GM19043 (cell line): ENCODE measurements around the gene GRK7.
"Not testable (repeated sequence)": the region's sequence is repeated elsewhere in the genome, so short reads cannot be mapped to it uniquely, and the experiment has no call there.

ENCODE experiments used
- ATAC-seq: cut with Tn5 transposase; IDR thresholded peaks from one replicate; pipeline ENCODE4 v1.9.1; 2021; ENCODE audit warnings: low read depth; ENCODE audit not compliant: unreplicated experiment

The GRK7 gene

DNA sequence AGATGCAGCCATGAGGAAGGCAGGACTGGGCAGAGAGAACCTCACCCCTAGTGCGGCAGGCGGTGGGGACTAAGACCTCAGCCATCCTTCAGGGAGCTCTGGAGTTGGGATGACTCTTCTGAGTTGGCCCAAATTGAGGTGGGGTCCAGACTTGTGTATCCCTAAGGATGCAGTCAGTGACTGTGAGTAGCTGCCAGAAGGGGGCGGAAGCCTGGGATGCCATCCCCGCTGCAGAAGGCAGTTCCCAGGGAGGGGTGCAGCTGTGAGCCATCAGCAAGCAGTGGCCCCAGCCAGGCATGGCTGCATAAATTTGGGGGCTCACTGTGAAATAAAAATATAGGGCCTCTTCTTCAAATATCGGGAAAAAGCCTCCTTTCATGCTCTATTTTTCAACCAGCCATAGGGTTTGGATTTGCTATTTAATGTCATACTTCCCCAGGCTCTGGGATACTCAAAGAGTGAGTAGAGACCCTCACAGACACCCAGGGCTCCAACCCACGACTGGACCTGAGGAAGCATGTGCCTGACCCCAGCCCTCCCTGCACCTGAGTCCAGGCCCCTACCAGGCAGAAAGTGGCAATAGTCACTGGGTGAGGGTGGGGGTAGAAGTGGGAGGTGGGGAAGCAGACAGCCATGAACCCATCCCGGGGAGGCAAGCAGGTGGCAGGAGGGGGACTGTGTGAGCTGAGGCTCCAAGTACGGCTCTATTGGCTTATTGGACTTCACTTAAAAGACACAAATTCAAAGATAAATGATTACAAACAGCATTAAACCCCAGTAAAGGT is 30.5 kb downstream of the GRK7 start:
- ATAC-seq: no peak

- no peak for ATAC-seq
Observed at GRCh38 chr3:141795276-141795675, 32.1 kb downstream of the GRK7 start.

DNA sequence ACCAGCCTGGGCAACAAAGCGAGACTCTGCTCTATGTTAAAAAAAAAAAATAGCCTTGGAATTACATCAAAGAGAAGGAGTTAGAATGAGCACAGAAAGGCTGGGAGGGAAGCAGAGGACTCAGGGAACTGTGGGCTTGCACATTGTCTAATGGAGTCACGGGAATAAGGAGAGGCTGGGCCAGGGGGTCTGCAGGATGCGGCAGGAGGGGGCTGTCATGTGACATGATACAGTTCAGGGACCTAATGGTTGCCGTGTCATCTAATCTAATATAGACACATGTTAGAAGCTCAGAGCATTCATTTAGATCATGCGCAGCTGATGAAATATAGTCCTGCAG is 32.5 kb downstream of the GRK7 start:
- no peak for ATAC-seq

DNA sequence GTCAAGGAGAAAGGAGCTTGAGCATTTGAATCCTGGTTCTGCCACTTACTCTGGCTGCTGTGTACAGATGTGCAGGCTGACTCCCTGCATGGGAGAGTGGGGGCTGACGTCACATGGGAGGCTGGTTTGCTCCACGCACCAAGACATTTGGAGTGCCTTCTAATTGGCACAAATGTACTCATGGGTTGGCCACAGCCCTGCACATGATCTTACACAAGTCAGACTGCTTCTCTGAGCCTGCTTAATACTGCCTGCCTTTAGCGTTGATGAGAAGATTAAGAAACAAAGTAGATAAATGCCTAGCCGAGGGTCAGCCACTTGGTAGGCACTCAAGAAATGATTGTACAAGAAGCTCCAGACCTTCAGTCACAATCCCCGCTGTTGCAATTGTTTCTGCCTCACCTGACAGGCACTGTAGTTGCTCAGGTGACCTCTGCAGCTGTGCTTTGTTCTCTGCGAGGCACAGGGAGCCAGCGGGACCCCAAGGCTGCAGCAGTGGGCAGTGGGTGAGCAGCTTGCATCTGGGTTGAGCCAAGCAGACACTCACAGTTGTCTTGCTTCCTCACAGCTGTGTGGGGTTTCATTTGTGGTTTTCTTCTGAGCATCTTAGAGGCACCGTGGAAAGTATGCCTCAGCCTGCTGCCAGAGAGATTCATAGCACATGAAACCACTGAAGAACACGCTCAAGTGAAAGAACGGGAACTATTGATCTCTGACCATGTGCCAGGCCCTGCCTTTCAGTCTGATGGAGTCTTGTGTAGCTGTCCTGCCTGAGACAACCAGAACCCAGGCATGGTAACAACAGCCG is 33.1 kb downstream of the GRK7 start:
- peak; percentile 94 for ATAC-seq

DNA sequence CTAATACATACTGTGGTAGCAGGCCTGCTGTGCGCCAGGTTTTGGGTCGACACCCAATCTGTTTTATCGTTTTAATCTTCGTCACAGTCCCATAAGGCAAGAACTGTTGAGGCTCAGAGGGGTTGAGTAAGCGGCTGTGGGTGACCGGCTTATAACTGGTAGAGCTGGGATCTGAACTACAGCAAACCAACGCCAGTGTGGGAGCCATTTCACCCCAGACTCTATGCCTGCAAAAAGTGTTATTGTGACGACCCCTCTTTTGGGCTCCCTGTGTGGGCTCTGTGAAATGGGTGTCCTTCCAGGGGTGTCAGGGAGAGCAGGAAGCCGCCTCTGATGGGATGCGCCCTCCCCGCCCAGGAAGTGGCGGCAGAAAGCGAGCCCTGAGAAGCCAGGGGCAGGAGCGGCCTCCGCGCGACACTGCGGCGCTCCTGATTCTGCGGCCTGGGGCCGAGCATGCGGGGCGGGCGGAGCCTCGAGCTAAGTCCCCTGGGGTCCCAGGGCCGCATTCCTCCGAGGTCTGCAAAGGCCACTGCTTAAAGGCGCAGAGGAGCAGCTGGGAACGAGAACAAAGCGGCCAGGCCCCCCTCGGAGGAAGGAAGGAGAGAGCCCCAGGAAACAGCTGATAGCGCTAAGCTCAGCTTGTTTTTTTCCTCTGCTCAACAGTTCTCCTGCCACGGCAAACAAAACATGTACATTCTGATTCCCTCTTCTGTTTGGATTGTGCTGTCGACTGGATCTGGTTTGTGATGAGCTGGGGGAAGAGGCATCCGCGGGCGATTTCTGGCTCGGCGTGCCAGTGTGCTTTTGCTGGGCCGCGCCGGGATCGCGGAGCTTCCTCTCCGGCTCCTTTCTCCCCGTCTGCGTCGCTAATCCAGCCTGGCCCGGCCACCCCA is 33.9 kb downstream of the GRK7 start:
- no peak for ATAC-seq

GRCh38 chr3:141797819-141798447 is 34.7 kb downstream of the GRK7 start:
- no peak for ATAC-seq

GRCh38 chr3:141798448-141798845 is 35.2 kb downstream of the GRK7 start:
- no peak for ATAC-seq

- no peak for ATAC-seq
Observed at GRCh38 chr3:141802316-141803077, 39.3 kb downstream of the GRK7 start.

DNA sequence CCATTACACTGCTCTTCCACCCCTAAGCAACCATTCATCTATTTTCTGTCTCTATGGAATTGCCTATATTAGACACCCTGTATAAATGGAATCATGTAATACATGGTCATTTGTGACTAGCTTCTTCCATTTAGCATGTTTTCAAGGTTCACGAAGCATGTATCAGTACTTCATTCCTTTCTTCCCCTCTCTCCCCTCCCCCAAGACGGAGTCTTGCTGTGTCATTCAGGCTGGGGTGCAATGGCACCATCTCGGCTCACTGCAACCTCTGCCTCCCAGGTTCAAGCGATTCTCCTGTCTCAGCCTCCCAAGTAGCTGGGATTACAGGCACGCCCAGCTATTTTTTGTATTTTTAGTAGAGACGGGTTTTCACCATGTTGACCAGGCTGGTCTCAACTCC is 40.3 kb downstream of the GRK7 start:
- not testable (repeated sequence) for ATAC-seq

DNA sequence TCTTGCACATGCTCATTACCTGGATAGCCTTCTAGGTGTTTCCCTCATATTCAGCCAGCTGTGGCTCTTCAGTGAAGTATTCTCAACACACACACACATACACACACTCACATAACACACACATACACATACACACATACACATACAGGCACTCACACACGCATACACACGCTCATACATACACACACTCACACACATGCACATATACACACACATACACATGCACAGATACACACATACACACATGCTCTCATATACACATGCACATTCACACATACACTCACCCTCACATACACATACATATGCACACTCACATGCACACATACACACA is 41.2 kb downstream of the GRK7 start:
- ATAC-seq: no peak

GRCh38 chr3:141804778-141805639 is 41.8 kb downstream of the GRK7 start:
- ATAC-seq: no peak

GRCh38 chr3:141807277-141808033 is 44.2 kb downstream of the GRK7 start:
- no peak for ATAC-seq

- no peak for ATAC-seq
Observed at GRCh38 chr3:141808586-141808985, 45.4 kb downstream of the GRK7 start.

DNA sequence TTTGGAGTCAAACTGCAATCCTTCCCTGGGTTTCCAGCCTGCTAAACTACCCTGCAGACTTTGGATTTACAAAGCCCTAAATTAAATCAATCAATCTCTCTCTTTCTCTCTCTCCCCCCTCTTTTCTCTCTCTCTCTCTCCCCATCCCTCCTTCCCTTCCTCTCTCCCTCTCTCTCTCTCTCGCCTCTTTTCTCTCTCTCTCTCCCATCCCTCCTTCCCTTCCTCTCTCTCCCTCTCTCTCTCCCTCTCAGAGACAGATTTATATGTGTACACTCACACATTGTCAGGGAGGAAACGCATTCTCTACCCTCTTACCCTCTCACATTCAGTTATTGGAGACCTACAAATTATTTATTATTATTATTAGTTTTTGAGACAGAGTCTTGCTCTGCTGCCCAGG is 47.0 kb downstream of the GRK7 start:
- ATAC-seq: no peak

DNA sequence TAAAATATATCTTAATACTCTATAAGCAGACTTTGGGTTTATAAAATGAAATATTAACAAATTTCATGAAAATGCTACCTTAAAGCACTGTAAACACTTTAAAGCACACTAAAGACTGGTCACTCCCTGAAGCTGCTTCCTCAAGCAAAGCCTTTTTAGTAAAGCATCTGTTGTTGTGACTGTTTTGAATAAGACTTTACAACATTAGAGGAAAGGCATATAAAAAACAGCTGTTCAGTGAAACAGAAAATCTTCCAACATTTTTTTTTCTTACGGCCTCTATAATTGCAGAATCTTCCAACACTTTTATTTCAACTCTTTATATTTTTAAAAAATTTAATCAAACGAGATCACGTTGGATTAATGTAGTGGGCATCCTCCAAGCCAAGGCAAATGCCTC is 48.1 kb downstream of the GRK7 start:
- ATAC-seq: no peak

- no peak for ATAC-seq
Observed at GRCh38 chr3:141812084-141812483, 48.9 kb downstream of the GRK7 start.

GRCh38 chr3:141812586-141812985 is 49.4 kb downstream of the GRK7 start:
- no peak for ATAC-seq
